DND-41 (cell line): ENCODE measurements around the gene LMAN1.
A peak's percentile ranks its signal among the peaks of the same experiment; 100 is the strongest.

Experiments used
- ATAC-seq: fragments of 200-7000 bp; cut with Tn5 transposase; 3 replicates; pipeline ENCODE4 v1.9.1; 2021; ENCODE audit warnings: low read depth; ENCODE audit not compliant: insufficient read depth
- DNase-seq: peaks from one replicate; pipeline ENCODE4 v3.0.0-alpha.2; 2020
- H2AFZ ChIP-seq: 2 replicates; pipeline ENCODE4 v1.6.0; 2012; ENCODE audit warnings: low read depth, low read length
- H3K27ac ChIP-seq: 2 replicates; pipeline ENCODE4 v1.5.1; 2012; ENCODE audit warnings: low read length, inconsistent platforms
- H3K27me3 ChIP-seq: fragments of 200-600 bp; sonication (generic); 2 replicates; pipeline ENCODE4 v1.6.0; 2012; ENCODE audit warnings: low read length, mild to moderate bottlenecking, inconsistent platforms; ENCODE audit not compliant: insufficient read depth, poor library complexity
- H3K36me3 ChIP-seq: 2 replicates; pipeline ENCODE4 v1.5.1; 2012; ENCODE audit warnings: low read length, inconsistent platforms; ENCODE audit not compliant: insufficient read depth
- H3K4me1 ChIP-seq: 2 replicates; pipeline ENCODE4 v1.5.1; 2012; ENCODE audit warnings: mild to moderate bottlenecking, low read length; ENCODE audit not compliant: insufficient read depth
- H3K4me2 ChIP-seq: 2 replicates; pipeline ENCODE4 v1.6.0; 2012; ENCODE audit warnings: mild to moderate bottlenecking, moderate library complexity, low read length, inconsistent platforms; ENCODE audit not compliant: insufficient read depth
- H3K4me3 ChIP-seq, 2 experiments: fragments of 200-600 bp in 1 of 2; shearing (Covaris generic) in 1 of 2; 2 replicates each; pipeline ENCODE4 v1.5.1; 2012 to 2016; ENCODE audit warnings: inconsistent platforms in 2 of 2, low read length in 2 of 2, mild to moderate bottlenecking in 2 of 2, low read depth in 1 of 2, moderate library complexity in 1 of 2
- H3K79me2 ChIP-seq: 2 replicates; pipeline ENCODE4 v1.6.0; 2012; ENCODE audit warnings: low read length, inconsistent platforms; ENCODE audit not compliant: insufficient read depth
- H3K9ac ChIP-seq: 2 replicates; pipeline ENCODE4 v1.6.0; 2012; ENCODE audit warnings: low read depth, mild to moderate bottlenecking, inconsistent platforms, low read length, moderate library complexity
- H3K9me3 ChIP-seq: 2 replicates; pipeline ENCODE4 v1.5.1; 2012; ENCODE audit warnings: low read length, moderate library complexity, mild to moderate bottlenecking, inconsistent platforms; ENCODE audit not compliant: insufficient read depth, severe bottlenecking
- H4K20me1 ChIP-seq: 2 replicates; pipeline ENCODE4 v1.6.0; 2012; ENCODE audit warnings: low read length; ENCODE audit not compliant: insufficient read depth
- CTCF ChIP-seq: IDR thresholded peaks from 2 replicates; pipeline ENCODE4 v1.5.1; 2012; ENCODE audit warnings: borderline replicate concordance, low read length, moderate library complexity, mild to moderate bottlenecking; ENCODE audit not compliant: poor library complexity, severe bottlenecking; ENCODE audit errors: extremely low read depth
- EZH2 ChIP-seq: IDR thresholded peaks from 3 replicates; pipeline ENCODE4 v1.6.1; 2012; ENCODE audit warnings: borderline replicate concordance, low read depth, mild to moderate bottlenecking, moderate library complexity, low read length, inconsistent platforms; ENCODE audit not compliant: severe bottlenecking

The LMAN1 gene, protein sequence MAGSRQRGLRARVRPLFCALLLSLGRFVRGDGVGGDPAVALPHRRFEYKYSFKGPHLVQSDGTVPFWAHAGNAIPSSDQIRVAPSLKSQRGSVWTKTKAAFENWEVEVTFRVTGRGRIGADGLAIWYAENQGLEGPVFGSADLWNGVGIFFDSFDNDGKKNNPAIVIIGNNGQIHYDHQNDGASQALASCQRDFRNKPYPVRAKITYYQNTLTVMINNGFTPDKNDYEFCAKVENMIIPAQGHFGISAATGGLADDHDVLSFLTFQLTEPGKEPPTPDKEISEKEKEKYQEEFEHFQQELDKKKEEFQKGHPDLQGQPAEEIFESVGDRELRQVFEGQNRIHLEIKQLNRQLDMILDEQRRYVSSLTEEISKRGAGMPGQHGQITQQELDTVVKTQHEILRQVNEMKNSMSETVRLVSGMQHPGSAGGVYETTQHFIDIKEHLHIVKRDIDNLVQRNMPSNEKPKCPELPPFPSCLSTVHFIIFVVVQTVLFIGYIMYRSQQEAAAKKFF

GRCh38 chr18:59358712-59359575, at the start of gene LMAN1:
TSS of gene LMAN1 (minus strand) at chr18:59359265. CDS start at chr18:59359244, 21 bp downstream.
- Histone ChIP-seq H3K27ac (peak within 1 kb of the TSS; percentile 83), H3K4me3 (peak within 1 kb of the TSS; percentile 80 to 95), H2AFZ (peak within 1 kb of the TSS; percentile 97), H3K4me2 (peak within 1 kb of the TSS; percentile 70), H4K20me1 (peaks cover 10% of the 10 kb centered on the region; the same call in 1 of the 2 replicates), H3K27me3 (peaks cover 10% of the 10 kb centered on the region), H3K79me2 (peaks cover 38% of the 10 kb centered on the region), H3K9me3 (no peaks in the 10 kb centered on the region), H3K36me3 (peaks cover 28% of the 10 kb centered on the region), H3K4me1 (peaks cover 29% of the 10 kb centered on the region), H3K9ac (peak within 1 kb of the TSS; percentile 85)
- TF ChIP-seq CTCF (peak; percentile 1), EZH2 (no peak)
- peak; percentile 96 for DNase-seq
- ATAC-seq, result peak; percentile 95

GRCh38 chr18:59402432-59403090, 43.5 kb upstream of the LMAN1 start:
- Histone ChIP-seq H3K36me3 (no peaks in the 10 kb centered on the region), H3K9ac (no peak overlapping the region), H3K4me1 (no peaks in the 10 kb centered on the region), H2AFZ (no peak overlapping the region), H3K27me3 (peaks cover 5% of the 10 kb centered on the region), H3K79me2 (no peaks in the 10 kb centered on the region), H3K4me3 (no peak overlapping the region), H3K9me3 (no peaks in the 10 kb centered on the region), H3K27ac (no peak overlapping the region), H3K4me2 (no peak overlapping the region), H4K20me1 (no peaks in the 10 kb centered on the region)
- ATAC-seq (peak; percentile 70; the same call in 2 of the 3 replicates), DNase-seq (peak; percentile 39)
- peak; percentile 66 for TF ChIP-seq CTCF
- TF ChIP-seq EZH2, result no peak

DNA sequence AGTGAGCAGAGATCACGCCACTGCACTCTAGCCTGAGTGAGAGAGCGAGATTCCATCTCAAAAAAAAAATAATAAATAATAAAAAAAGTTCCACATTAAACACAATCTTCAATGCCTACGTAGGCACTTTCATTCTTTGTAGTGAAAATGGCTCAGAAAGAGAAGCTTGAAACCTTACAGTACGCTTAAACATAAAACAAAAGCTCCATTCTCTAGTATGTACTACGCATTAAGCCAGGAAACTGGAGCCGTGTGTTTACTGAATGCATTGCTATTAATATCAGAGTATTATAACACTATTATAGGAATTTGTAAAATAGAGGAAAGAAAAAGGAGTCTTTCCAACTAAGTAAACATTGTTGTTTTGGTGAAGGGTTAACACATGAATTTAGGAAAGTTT, 41.3 kb upstream of the LMAN1 start:
- no peaks in the 10 kb centered on the region for H3K9me3 ChIP-seq
- TF ChIP-seq EZH2 (no peak), CTCF (no peak)
- DNase-seq, result no peak
- no peak for ATAC-seq
- no peak overlapping the region for H3K4me3 ChIP-seq
- no peak overlapping the region for H2AFZ ChIP-seq
- H3K9ac ChIP-seq, result no peak overlapping the region
- H3K4me1 ChIP-seq, result no peaks in the 10 kb centered on the region
- H4K20me1 ChIP-seq, result no peaks in the 10 kb centered on the region
- peaks cover 5% of the 10 kb centered on the region for H3K27me3 ChIP-seq
- no peak overlapping the region for H3K27ac ChIP-seq
- H3K36me3 ChIP-seq, result no peaks in the 10 kb centered on the region
- H3K79me2 ChIP-seq, result no peaks in the 10 kb centered on the region
- H3K4me2 ChIP-seq, result no peak overlapping the region
